Measurements from ENCODE around the gene TSEN2. TPM values are rescaled to one million over a fixed set of nuclear protein-coding genes. Genes with fewer than 3 reads are reported as not detected.
"Not testable (repeated sequence)": the region's sequence is repeated elsewhere in the genome, so short reads cannot be mapped to it uniquely, and the experiment has no call there.

The TSEN2 gene
- total and polyA plus RNA-seq, 5 donors from 2014 or later = 7.8 to 14.9 (median 9.6) TPM

DNA sequence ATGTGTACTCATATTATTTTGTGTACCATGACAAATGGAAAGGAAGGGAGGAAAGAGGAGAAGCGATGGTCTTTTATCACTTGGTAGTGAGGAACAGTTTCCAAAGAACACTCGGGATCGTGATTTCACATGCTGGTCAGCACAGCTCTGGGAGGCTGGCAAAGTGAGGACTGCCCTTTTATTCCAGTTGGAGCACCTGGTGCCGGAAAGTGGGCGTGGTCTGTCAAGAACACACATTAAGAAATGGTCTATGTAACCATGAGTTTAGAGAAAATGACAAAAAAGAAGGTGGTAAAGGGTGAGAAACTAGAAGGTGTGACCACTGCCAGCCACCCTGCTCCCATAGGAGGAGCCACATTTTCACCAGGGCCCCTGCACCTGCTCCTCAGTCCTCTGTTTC lies 7.0 kb upstream of the TSEN2 start:
- H3K27ac ChIP-seq (ENCODE audit: insufficient read depth, low read length, poor library complexity, severe bottlenecking) = no peak overlapping the region
- Mint-ChIP-seq H3K4me1 (peaks cover 3 to 22% (median 17%) of the 10 kb centered on the region in 4 donors), H3K27me3 (no peaks in the 10 kb centered on the region), H3K9me3 (no peaks in the 10 kb centered on the region), H3K4me3 (no peak overlapping the region), H3K27ac (peak overlapping the region; percentile 48 to 64 (median 61)), H3K36me3 (no peaks in the 10 kb centered on the region)
- no peak for DNase-seq
- H3K36me3 ChIP-seq (ENCODE audit: control insufficient read depth, insufficient read depth, low read length) = no peaks in the 10 kb centered on the region
- no peaks in the 10 kb centered on the region for H3K9me3 ChIP-seq (ENCODE audit: control insufficient read depth in 2 of 2, low read length in 2 of 2)
- no peak overlapping the region for H3K4me3 ChIP-seq (ENCODE audit: low read depth, low read length)
- H3K27me3 ChIP-seq (ENCODE audit: control insufficient read depth, insufficient read depth, low read length) = no peaks in the 10 kb centered on the region
- ATAC-seq (ENCODE audit: low read depth in 2 of 2) = no peak
- peaks cover 17% of the 10 kb centered on the region for H3K4me1 ChIP-seq (ENCODE audit: control insufficient read depth, insufficient read depth, low read length, poor library complexity, severe bottlenecking)

DNA sequence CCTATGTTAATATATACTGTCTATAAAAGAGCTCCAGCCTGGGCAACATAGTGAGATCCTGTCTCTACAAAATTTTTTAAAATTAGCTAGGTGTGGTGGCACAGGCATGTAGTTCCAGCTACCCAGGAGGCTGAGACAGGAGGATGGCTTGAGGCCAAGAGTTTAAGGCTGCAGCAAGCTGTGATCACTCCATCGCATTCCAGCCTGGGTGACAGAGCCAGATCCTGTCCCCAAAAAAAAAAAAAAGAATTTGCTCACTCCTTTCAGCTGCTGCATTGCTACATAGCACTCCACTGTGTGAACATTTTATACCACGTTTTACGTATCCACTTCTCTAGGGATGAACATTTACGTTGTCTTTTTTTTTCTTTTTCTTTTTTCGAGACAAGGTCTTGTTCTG lies 6.0 kb upstream of the TSEN2 start:
- Mint-ChIP-seq H3K9me3 (no peaks in the 10 kb centered on the region), H3K27me3 (no peaks in the 10 kb centered on the region), H3K27ac (no peak overlapping the region), H3K36me3 (no peaks in the 10 kb centered on the region), H3K4me3 (no peak overlapping the region), H3K4me1 (peaks cover 0 to 18% (median 14%) of the 10 kb centered on the region in 4 donors)
- peaks cover 15% of the 10 kb centered on the region for H3K4me1 ChIP-seq (ENCODE audit: control insufficient read depth, insufficient read depth, low read length, poor library complexity, severe bottlenecking)
- ATAC-seq (ENCODE audit: low read depth in 2 of 2) (no peak), DNase-seq (no peak)
- H3K9me3 ChIP-seq (ENCODE audit: control insufficient read depth in 2 of 2, low read length in 2 of 2) = no peaks in the 10 kb centered on the region
- no peaks in the 10 kb centered on the region for H3K36me3 ChIP-seq (ENCODE audit: control insufficient read depth, insufficient read depth, low read length)
- no peaks in the 10 kb centered on the region for H3K27me3 ChIP-seq (ENCODE audit: control insufficient read depth, insufficient read depth, low read length)
- no peak overlapping the region for H3K4me3 ChIP-seq (ENCODE audit: low read depth, low read length)
- H3K27ac ChIP-seq (ENCODE audit: insufficient read depth, low read length, poor library complexity, severe bottlenecking) = no peak overlapping the region

DNA sequence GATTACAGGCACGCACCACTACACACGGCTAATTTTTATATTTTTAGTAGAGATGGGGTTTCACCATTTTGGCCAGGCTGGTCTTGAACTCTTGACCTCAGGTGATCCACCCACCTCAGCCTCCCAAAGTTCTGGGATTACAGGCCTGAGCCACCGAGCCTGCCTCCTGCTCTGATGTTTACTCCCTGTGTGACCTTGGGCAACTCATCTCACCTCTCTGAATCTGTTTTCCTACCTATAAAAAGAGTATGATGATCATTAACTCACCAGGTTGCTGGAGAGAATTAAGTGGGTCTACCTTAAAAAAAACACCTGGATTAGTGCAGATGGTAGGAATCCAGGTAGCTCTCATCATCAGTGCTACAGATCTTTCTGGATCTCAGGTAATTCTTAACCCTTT lies 5.1 kb upstream of the TSEN2 start:
- H3K27me3 Mint-ChIP-seq; H3K4me3 Mint-ChIP-seq; DNase-seq; ATAC-seq (ENCODE audit: low read depth in 2 of 2); H3K36me3 Mint-ChIP-seq; H3K27me3 ChIP-seq (ENCODE audit: control insufficient read depth, insufficient read depth, low read length); H3K36me3 ChIP-seq (ENCODE audit: control insufficient read depth, insufficient read depth, low read length); H3K9me3 ChIP-seq (ENCODE audit: control insufficient read depth in 2 of 2, low read length in 2 of 2); H3K9me3 Mint-ChIP-seq; H3K4me3 ChIP-seq (ENCODE audit: low read depth, low read length); H3K27ac ChIP-seq (ENCODE audit: insufficient read depth, low read length, poor library complexity, severe bottlenecking): not testable (repeated sequence)
- peak overlapping the region in 1 of 3 donors; percentile 69 for H3K27ac Mint-ChIP-seq
- peaks cover 3 to 23% (median 18%) of the 10 kb centered on the region in 4 donors for H3K4me1 Mint-ChIP-seq
- peaks cover 18% of the 10 kb centered on the region for H3K4me1 ChIP-seq (ENCODE audit: control insufficient read depth, insufficient read depth, low read length, poor library complexity, severe bottlenecking)

DNA sequence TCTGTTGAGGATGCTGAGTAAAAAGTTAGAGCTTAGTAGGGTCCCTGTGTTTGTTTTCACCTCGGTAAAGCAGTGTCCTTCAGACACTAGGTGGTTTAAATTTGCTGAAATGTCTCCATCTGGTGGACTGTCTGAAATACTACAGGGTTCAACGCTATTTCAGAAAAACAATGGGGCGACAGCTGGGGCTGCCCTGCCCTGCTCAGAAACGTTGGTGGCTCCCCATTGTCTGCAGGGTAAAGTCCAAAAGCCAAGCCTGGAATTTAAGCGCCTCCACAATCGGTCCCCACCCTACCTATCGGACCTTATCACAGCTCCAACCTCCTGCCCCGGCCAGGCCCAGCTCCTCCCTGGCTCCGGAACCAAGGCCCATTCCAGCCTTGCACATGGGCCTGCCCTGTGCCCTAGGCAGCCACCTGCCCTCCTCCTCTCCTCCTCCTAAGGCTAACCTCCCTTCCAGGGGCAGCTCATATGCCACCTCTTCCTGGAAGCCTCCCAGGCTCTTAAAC lies 4.3 kb upstream of the TSEN2 start:
- Mint-ChIP-seq H3K4me1 (peaks cover 4 to 30% (median 22%) of the 10 kb centered on the region in 4 donors), H3K27ac (peak overlapping the region in 1 of 3 donors; percentile 69), H3K4me3 (peak overlapping the region in 2 of 4 donors; percentile 55 to 73), H3K27me3 (no peaks in the 10 kb centered on the region), H3K36me3 (no peaks in the 10 kb centered on the region), H3K9me3 (peaks cover 0 to 1% (median 0%) of the 10 kb centered on the region in 7 donors)
- DNase-seq (peak in 2 of 3 donors; percentile 57 to 68), ATAC-seq (ENCODE audit: low read depth in 2 of 2) (peak in 1 of 2 donors; percentile 12)
- no peaks in the 10 kb centered on the region for H3K36me3 ChIP-seq (ENCODE audit: control insufficient read depth, insufficient read depth, low read length)
- peaks cover 24% of the 10 kb centered on the region for H3K4me1 ChIP-seq (ENCODE audit: control insufficient read depth, insufficient read depth, low read length, poor library complexity, severe bottlenecking)
- H3K27me3 ChIP-seq (ENCODE audit: control insufficient read depth, insufficient read depth, low read length) = no peaks in the 10 kb centered on the region
- H3K4me3 ChIP-seq (ENCODE audit: low read depth, low read length) = no peak overlapping the region
- no peaks in the 10 kb centered on the region for H3K9me3 ChIP-seq (ENCODE audit: control insufficient read depth in 2 of 2, low read length in 2 of 2)
- no peak overlapping the region for H3K27ac ChIP-seq (ENCODE audit: insufficient read depth, low read length, poor library complexity, severe bottlenecking)

DNA sequence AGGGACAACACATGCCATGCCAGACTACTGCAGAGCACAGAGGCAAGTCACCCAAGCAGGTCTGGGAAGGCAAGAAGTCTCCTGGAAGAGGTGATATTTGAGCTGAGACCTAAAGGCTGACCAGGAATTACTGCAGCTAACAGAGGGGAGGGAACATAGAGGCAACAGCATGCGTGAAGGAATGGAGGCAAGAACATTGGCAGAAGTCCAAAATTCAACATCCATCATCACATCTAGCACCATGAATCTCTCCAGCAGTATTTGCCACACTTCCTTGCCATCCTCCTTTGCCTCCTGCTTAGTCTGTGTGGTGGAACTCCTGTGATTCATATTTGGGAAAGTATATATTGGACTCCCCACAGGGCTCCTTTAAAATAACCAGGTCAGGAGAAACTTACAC lies 870 bp upstream of the TSEN2 start:
- peak overlapping the region; percentile 85 to 99 (median 98) for H3K27ac Mint-ChIP-seq
- no peaks in the 10 kb centered on the region for H3K27me3 Mint-ChIP-seq
- peaks cover 28% of the 10 kb centered on the region for H3K4me1 ChIP-seq (ENCODE audit: control insufficient read depth, insufficient read depth, low read length, poor library complexity, severe bottlenecking)
- DNase-seq (no peak), ATAC-seq (ENCODE audit: low read depth in 2 of 2) (no peak)
- H3K4me3 Mint-ChIP-seq = peak overlapping the region; percentile 89 to 97 (median 94)
- peak overlapping the region; percentile 88 for H3K4me3 ChIP-seq (ENCODE audit: low read depth, low read length)
- no peaks in the 10 kb centered on the region for H3K9me3 ChIP-seq (ENCODE audit: control insufficient read depth in 2 of 2, low read length in 2 of 2)
- H3K9me3 Mint-ChIP-seq = peaks cover 0 to 1% (median 0%) of the 10 kb centered on the region in 7 donors
- peaks cover 12 to 52% (median 31%) of the 10 kb centered on the region in 4 donors for H3K4me1 Mint-ChIP-seq
- H3K27me3 ChIP-seq (ENCODE audit: control insufficient read depth, insufficient read depth, low read length) = no peaks in the 10 kb centered on the region
- peak overlapping the region; percentile 91 for H3K27ac ChIP-seq (ENCODE audit: insufficient read depth, low read length, poor library complexity, severe bottlenecking)
- no peaks in the 10 kb centered on the region for H3K36me3 ChIP-seq (ENCODE audit: control insufficient read depth, insufficient read depth, low read length)
- no peaks in the 10 kb centered on the region for H3K36me3 Mint-ChIP-seq

DNA sequence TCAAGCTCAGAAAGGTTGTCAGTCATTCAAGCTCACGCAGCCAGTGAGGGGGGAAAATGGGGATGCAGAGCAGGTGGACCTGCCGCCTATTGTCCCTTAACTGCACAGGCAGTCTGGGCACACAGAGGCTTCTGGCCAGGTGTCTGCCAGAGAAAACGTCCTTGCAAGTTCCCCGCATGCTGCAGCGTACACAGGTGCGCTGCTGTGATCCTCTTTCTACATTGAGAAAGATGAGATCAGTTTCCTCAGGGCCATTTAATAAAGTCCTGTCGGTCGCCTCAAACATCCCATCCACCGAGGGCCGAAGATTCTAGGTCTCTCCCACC lies 445 bp upstream of the TSEN2 start:
- peaks cover 0 to 1% (median 0%) of the 10 kb centered on the region in 7 donors for H3K9me3 Mint-ChIP-seq
- H3K4me3 ChIP-seq (ENCODE audit: low read depth, low read length) = peak overlapping the region; percentile 88
- DNase-seq (no peak), ATAC-seq (ENCODE audit: low read depth in 2 of 2) (no peak)
- H3K4me1 ChIP-seq (ENCODE audit: control insufficient read depth, insufficient read depth, low read length, poor library complexity, severe bottlenecking) = peaks cover 28% of the 10 kb centered on the region
- H3K36me3 ChIP-seq (ENCODE audit: control insufficient read depth, insufficient read depth, low read length) = no peaks in the 10 kb centered on the region
- peak overlapping the region; percentile 89 to 97 (median 94) for H3K4me3 Mint-ChIP-seq
- peaks cover 15 to 54% (median 31%) of the 10 kb centered on the region in 4 donors for H3K4me1 Mint-ChIP-seq
- H3K27ac Mint-ChIP-seq = peak overlapping the region; percentile 85 to 99 (median 98)
- H3K27ac ChIP-seq (ENCODE audit: insufficient read depth, low read length, poor library complexity, severe bottlenecking) = peak overlapping the region; percentile 91
- no peaks in the 10 kb centered on the region for H3K27me3 Mint-ChIP-seq
- no peaks in the 10 kb centered on the region for H3K9me3 ChIP-seq (ENCODE audit: control insufficient read depth in 2 of 2, low read length in 2 of 2)
- no peaks in the 10 kb centered on the region for H3K36me3 Mint-ChIP-seq
- H3K27me3 ChIP-seq (ENCODE audit: control insufficient read depth, insufficient read depth, low read length) = no peaks in the 10 kb centered on the region

DNA sequence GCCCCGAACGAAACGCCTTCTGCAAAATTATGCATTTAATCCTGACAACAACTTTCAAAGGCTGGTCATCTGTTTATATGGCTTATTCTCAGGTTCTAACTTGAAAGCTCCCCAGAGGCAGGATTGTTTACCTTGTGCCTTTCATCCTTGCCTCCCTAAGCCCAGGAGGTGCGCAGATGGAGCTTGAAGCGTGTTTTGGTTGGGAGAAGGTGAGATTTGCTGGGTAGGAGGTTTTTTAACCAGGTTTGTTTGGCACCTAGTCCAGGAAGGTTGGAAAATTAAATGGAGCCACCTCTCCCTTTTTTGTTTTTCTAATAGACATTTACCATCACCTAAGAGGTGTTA lies 675 bp downstream of the TSEN2 start:
- Mint-ChIP-seq H3K27ac (peak overlapping the region; percentile 85 to 99 (median 98)), H3K27me3 (no peaks in the 10 kb centered on the region), H3K9me3 (peaks cover 0 to 1% (median 0%) of the 10 kb centered on the region in 7 donors), H3K4me1 (peaks cover 17 to 53% (median 28%) of the 10 kb centered on the region in 4 donors), H3K36me3 (peaks cover 5% of the 10 kb centered on the region), H3K4me3 (peak overlapping the region; percentile 89 to 97 (median 94))
- Histone ChIP-seq H3K36me3 (ENCODE audit: control insufficient read depth, insufficient read depth, low read length) (no peaks in the 10 kb centered on the region), H3K27ac (ENCODE audit: insufficient read depth, low read length, poor library complexity, severe bottlenecking) (peak overlapping the region; percentile 68), H3K27me3 (ENCODE audit: control insufficient read depth, insufficient read depth, low read length) (no peaks in the 10 kb centered on the region), H3K4me3 (ENCODE audit: low read depth, low read length) (peak overlapping the region; percentile 80), H3K9me3 (ENCODE audit: control insufficient read depth in 2 of 2, low read length in 2 of 2) (no peaks in the 10 kb centered on the region), H3K4me1 (ENCODE audit: control insufficient read depth, insufficient read depth, low read length, poor library complexity, severe bottlenecking) (peaks cover 24% of the 10 kb centered on the region)
- DNase-seq (no peak), ATAC-seq (ENCODE audit: low read depth in 2 of 2) (no peak)

DNA sequence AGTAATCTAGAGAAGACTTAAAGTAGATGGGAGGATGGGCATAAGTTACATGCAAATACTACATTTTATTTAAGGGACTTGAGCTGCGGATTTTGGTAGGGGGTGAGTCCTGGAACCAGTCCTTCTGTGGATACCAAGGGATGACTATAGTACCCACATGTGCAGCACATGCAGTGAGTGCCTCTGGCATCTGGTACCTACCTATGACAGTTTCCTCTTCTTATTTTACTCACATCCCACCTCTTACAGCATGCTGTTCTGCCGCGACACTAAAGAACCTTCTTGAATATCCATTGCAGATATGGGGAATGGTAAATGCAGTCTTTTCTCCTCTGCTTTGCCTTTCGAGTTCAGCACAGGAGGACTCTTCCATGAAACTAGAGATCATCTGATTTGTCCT lies 1.7 kb downstream of the TSEN2 start:
- no peak overlapping the region for H3K4me3 ChIP-seq (ENCODE audit: low read depth, low read length)
- Mint-ChIP-seq H3K4me3 (peak overlapping the region in 1 of 4 donors; percentile 89), H3K36me3 (peaks cover 11% of the 10 kb centered on the region), H3K27me3 (no peaks in the 10 kb centered on the region), H3K9me3 (peaks cover 0 to 1% (median 0%) of the 10 kb centered on the region in 7 donors), H3K4me1 (peaks cover 17 to 51% (median 26%) of the 10 kb centered on the region in 4 donors), H3K27ac (no peak overlapping the region)
- ATAC-seq (ENCODE audit: low read depth in 2 of 2) (no peak), DNase-seq (no peak)
- no peaks in the 10 kb centered on the region for H3K9me3 ChIP-seq (ENCODE audit: control insufficient read depth in 2 of 2, low read length in 2 of 2)
- no peak overlapping the region for H3K27ac ChIP-seq (ENCODE audit: insufficient read depth, low read length, poor library complexity, severe bottlenecking)
- no peaks in the 10 kb centered on the region for H3K36me3 ChIP-seq (ENCODE audit: control insufficient read depth, insufficient read depth, low read length)
- H3K4me1 ChIP-seq (ENCODE audit: control insufficient read depth, insufficient read depth, low read length, poor library complexity, severe bottlenecking) = peaks cover 22% of the 10 kb centered on the region
- H3K27me3 ChIP-seq (ENCODE audit: control insufficient read depth, insufficient read depth, low read length) = no peaks in the 10 kb centered on the region
